Cardiac muscle cell (in vitro differentiated cells and primary cell): ENCODE measurements around the gene DRD4. TPM values are rescaled to one million over a fixed set of nuclear protein-coding genes. Genes with fewer than 3 reads are reported as not detected.

Experiments used
- DNase-seq, 2 donors: peaks; one replicate each; pipeline versions ENCODE4 v3.0.0 to v3.0.0-alpha.2; 2010 to 2017; ENCODE audit warnings: low read depth in 1 of 2, low spot score in 1 of 2
- H3K27ac ChIP-seq: fragments of 200-600 bp; sonication (generic); 2 replicates; pipeline ENCODE4 v1.5.1; 2016
- H3K27me3 ChIP-seq: fragments of 200-600 bp; sonication (generic); 2 replicates; pipeline ENCODE4 v1.6.0; 2016; ENCODE audit warnings: control low read depth
- H3K36me3 ChIP-seq: fragments of 200-600 bp; sonication (generic); 2 replicates; pipeline ENCODE4 v1.5.1; 2016; ENCODE audit warnings: control low read depth
- H3K4me1 ChIP-seq: fragments of 200-600 bp; sonication (generic); 2 replicates; pipeline ENCODE4 v1.8.1; 2017; ENCODE audit warnings: low read depth, mild to moderate bottlenecking, mixed run types
- H3K4me3 ChIP-seq: fragments of 200-600 bp; sonication (generic); 2 replicates; pipeline ENCODE4 v1.5.1; 2016; ENCODE audit warnings: mild to moderate bottlenecking
- H3K9me3 ChIP-seq: fragments of 200-600 bp; sonication (generic); 2 replicates; pipeline ENCODE4 v1.5.1; 2017; ENCODE audit warnings: low read depth, mild to moderate bottlenecking, control low read depth
- polyA plus RNA-seq: library from polyadenylated mRNA; unstranded; fragments of >200 nt; fragmentation: Nextera tagmentation; extraction: Ambion mirVana; gene quantifications from 2 replicates; pipeline ENCODE4 v1.2.1, GENCODE V29; 2016
- total RNA-seq: library from RNA; depleted of rRNA; stranded (reverse); fragments of >200 nt; gene quantifications from 2 replicates; pipeline ENCODE4 v1.2.3, GENCODE V29; 2016
- TF ChIP-seq, protein P1 (sequence below): IDR thresholded peaks from 2 replicates; pipeline ENCODE4 v1.5.1; 2012; ENCODE audit warnings: low read depth, mild to moderate bottlenecking, low read length

DRD4 gene
- total and polyA plus RNA-seq, 2 experiments from 2014 or later, result 0.75 to 1.2 TPM

DNA sequence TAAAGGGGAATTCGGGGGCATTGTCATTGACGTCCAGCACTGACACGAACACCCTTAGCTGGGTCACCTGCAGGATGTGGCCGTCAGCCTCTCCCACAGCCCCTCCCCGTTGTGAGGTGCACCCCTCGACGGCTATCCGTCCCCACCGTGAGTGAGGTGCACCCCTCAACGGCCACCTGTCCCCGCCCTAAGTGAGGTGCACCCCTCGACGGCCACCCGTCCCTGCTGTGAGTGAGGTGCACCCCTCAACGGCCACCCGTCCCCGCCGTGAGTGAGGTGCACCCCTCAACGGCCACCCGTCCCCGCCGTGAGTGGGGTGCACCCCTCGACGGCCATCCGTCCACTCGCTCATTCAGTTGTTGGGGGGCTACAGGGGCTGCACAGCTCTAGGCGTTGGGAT is 15.2 kb upstream of the DRD4 start:
- TF ChIP-seq, protein P1, sequence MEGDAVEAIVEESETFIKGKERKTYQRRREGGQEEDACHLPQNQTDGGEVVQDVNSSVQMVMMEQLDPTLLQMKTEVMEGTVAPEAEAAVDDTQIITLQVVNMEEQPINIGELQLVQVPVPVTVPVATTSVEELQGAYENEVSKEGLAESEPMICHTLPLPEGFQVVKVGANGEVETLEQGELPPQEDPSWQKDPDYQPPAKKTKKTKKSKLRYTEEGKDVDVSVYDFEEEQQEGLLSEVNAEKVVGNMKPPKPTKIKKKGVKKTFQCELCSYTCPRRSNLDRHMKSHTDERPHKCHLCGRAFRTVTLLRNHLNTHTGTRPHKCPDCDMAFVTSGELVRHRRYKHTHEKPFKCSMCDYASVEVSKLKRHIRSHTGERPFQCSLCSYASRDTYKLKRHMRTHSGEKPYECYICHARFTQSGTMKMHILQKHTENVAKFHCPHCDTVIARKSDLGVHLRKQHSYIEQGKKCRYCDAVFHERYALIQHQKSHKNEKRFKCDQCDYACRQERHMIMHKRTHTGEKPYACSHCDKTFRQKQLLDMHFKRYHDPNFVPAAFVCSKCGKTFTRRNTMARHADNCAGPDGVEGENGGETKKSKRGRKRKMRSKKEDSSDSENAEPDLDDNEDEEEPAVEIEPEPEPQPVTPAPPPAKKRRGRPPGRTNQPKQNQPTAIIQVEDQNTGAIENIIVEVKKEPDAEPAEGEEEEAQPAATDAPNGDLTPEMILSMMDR, result no peak
- no peaks in the 10 kb centered on the region for H3K4me1 ChIP-seq
- no peak overlapping the region for H3K27ac ChIP-seq
- H3K9me3 ChIP-seq, result no peaks in the 10 kb centered on the region
- no peak for DNase-seq
- no peak overlapping the region for H3K4me3 ChIP-seq
- peaks cover 2% of the 10 kb centered on the region for H3K27me3 ChIP-seq
- H3K36me3 ChIP-seq, result peaks cover 2% of the 10 kb centered on the region

DNA sequence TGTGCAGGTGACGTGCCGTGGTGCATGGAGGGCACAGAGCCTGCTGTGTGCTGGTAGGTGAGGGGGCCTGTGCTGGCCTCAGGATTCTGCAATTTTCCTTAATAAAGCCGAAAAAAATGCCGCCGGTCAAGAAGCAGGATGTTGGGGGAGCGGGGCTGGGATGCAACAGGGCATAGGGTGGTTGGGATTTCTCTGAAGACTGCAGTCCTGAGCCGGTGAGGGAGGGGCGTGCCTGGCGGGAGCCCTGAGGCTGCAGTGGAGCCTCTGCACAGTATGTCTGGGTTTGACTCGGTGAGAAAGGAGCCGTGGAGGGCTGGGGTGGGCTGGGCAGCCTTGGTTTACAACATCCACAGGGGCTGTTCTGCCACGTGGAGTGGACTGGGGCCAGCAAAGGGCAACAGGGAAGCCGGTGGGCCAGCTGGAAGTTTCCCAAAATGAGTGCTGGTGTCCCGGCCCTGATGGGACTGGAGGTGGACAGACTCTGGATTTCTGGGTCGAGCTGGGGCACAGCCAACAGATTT is 13.7 kb upstream of the DRD4 start:
- H3K4me3 ChIP-seq, result no peak overlapping the region
- H3K9me3 ChIP-seq, result no peaks in the 10 kb centered on the region
- H3K4me1 ChIP-seq, result peaks cover 1% of the 10 kb centered on the region
- no peak overlapping the region for H3K27ac ChIP-seq
- H3K27me3 ChIP-seq, result peaks cover 2% of the 10 kb centered on the region
- H3K36me3 ChIP-seq, result no peaks in the 10 kb centered on the region
- DNase-seq, result no peak
- TF ChIP-seq, protein P1, result no peak

DNA sequence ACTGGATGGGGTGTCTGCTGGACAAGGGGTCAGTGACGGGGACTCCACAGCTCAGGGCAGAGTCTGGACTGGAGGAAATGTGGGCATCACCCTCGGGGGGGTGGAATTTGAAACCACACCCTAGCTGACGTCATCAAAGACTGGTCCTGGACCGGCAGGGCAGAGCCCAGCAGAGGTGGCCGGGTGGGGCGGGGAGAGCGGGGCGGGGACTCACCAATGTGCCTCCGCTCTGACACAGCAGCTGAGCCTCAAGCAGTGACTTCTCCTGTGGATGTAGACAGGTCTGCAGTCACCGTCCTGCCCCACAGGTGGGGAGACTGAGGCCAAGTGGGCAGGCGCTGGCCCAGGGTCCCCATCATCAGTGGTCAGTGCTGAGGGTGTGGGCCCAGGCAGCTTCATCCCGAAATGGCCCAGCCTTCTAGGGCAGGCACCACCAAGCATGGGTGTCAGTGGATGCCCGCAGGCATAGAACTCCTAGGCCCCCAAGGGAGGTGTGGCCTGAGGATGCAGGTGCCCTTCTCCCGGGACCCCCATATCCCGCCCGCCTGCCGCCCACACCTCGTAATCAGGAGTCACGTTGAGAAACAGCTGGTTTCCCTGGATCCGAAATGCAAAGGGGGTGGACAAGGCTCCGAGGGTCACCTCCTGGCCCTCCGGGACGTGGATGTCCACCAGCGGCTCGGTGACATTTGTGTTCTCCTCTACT is 12.9 kb upstream of the DRD4 start:
- TF ChIP-seq, protein P1, result no peak
- no peak overlapping the region for H3K27ac ChIP-seq
- no peaks in the 10 kb centered on the region for H3K9me3 ChIP-seq
- H3K4me1 ChIP-seq, result peaks cover 9% of the 10 kb centered on the region
- H3K36me3 ChIP-seq, result no peaks in the 10 kb centered on the region
- H3K4me3 ChIP-seq, result no peak overlapping the region
- peaks cover 2% of the 10 kb centered on the region for H3K27me3 ChIP-seq
- no peak for DNase-seq

DNA sequence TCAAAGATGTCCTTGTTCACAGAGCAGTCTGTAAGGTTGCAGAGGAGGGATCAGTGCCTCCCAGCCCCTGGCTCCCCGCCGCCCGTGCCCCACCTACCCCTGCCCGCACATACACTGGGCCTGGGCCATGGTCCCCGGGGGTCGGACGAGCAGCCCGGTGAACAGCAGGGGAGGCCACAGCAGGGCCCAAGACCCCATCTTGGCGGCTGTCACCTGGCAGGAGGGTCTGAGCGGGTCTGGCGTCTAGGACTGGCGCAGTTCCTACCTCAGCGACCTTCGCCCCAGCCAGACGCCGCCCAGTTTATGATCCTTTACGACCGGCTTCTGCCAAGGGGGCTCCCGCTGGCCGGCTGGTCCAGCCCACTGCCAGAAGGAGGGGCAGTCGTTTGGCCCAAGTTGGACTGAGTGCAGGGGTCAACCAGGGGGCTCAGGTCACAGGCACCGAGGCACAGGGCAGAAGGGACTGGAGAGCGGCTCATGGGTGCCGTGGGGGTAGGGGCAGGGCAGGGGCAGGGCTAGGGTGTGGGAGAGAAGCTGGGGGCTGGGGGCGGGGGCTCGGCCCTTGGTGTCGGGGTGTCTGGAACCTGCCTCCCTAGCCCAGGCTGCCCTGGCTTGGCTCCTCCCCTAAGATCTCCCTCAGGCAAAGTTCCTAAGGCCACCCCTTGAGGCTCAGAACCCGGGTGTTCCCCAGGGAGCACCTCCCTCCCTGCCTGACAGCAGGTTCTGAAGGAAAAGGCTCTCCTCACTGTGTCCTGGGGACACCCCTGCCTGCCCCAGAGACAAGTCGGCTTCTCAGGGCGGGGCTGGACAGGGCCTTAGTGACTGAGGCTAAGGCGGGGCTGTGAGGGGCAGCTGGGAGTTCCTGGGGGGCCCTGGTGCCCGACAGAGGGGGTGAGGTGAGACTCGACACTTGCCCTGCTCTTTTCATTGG is 12.1 kb upstream of the DRD4 start, which contains the start of gene CDHR5:
TSS of gene CDHR5 (minus strand) at position 251 of the 931 bp plus-strand sequence. CDS start at position 198, 53 bp downstream.
- TF ChIP-seq, protein P1, result no peak
- Histone ChIP-seq H3K36me3 (no peaks in the 10 kb centered on the region), H3K4me1 (peaks cover 15% of the 10 kb centered on the region), H3K27me3 (peaks cover 2% of the 10 kb centered on the region), H3K9me3 (no peaks in the 10 kb centered on the region), H3K4me3 (no peak within 1 kb of the TSS), H3K27ac (no peak within 1 kb of the TSS)
- DNase-seq, result no peak

DNA sequence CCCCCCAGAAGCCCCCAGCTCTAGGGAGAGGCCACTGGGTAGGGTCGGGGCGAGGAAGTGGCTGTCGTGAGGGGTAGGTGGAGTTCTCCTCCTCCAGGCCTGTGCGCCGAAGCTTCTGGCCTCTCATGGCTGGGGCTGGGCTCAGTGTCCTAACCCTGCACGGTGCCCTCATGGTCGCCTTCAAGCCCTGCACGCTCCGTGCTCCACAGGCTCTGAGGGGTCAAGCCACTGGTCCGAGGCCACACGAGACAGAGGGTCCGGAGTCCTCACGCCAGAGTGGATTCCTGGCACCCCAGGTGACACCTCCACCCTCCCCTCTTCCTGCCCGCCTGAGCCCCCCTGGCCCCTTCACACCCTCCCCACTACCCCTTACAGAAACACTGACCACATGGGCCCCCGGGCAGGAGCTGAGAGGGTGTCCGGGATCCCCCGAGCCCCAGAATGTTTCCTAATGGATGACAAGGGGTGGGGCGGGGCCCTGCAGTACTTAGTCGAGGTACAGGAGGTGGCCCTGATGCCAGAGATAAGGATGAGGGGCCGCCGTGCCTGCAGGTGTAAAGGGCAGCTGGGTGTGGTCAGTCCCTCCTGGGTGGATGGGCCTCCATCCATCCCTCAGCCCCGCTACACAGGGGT is 11.3 kb upstream of the DRD4 start:
- Histone ChIP-seq H3K4me3 (no peak overlapping the region), H3K27ac (no peak overlapping the region), H3K36me3 (no peaks in the 10 kb centered on the region), H3K9me3 (no peaks in the 10 kb centered on the region), H3K4me1 (peaks cover 15% of the 10 kb centered on the region), H3K27me3 (peaks cover 2% of the 10 kb centered on the region)
- DNase-seq, result no peak
- TF ChIP-seq, protein P1, result no peak
